GM12864 (cell line): ENCODE measurements around the gene FABP1.

ENCODE experiments used
- DNase-seq: peaks from one replicate; pipeline ENCODE4 v3.0.0-alpha.2; 2011; ENCODE audit warnings: low read depth
- H3K4me3 ChIP-seq: 2 replicates; pipeline ENCODE4 v1.5.1; 2011; ENCODE audit warnings: mild to moderate bottlenecking, low read depth, low read length, control low read depth
- CTCF ChIP-seq: IDR thresholded peaks from 2 replicates; pipeline ENCODE4 v1.5.1; 2011; ENCODE audit warnings: low read depth, mild to moderate bottlenecking, moderate library complexity, low read length, control low read depth, inconsistent platforms; ENCODE audit errors: missing control alignments

The FABP1 gene

GRCh38 chr2:88090446-88091283 lies 37.2 kb downstream of the FABP1 start:
- no peak for TF ChIP-seq CTCF
- H3K4me3 ChIP-seq: no peak overlapping the region
- DNase-seq: no peak

- H3K4me3 ChIP-seq: no peak overlapping the region
- no peak for DNase-seq
- TF ChIP-seq CTCF: no peak
Observed at GRCh38 chr2:88088999-88089398, 38.9 kb downstream of the FABP1 start.

GRCh38 chr2:88087763-88088162 lies 40.1 kb downstream of the FABP1 start:
- H3K4me3 ChIP-seq: no peak overlapping the region
- no peak for TF ChIP-seq CTCF
- DNase-seq: no peak

GRCh38 chr2:88087073-88087472 lies 40.8 kb downstream of the FABP1 start:
- DNase-seq: no peak
- no peak overlapping the region for H3K4me3 ChIP-seq
- TF ChIP-seq CTCF: no peak

- H3K4me3 ChIP-seq: no peak overlapping the region
- no peak for TF ChIP-seq CTCF
- no peak for DNase-seq
Observed at GRCh38 chr2:88086401-88086800, 41.5 kb downstream of the FABP1 start.

- no peak for DNase-seq
- H3K4me3 ChIP-seq: no peak overlapping the region
- no peak for TF ChIP-seq CTCF
Observed at GRCh38 chr2:88085602-88086001, 42.3 kb downstream of the FABP1 start.

- no peak overlapping the region for H3K4me3 ChIP-seq
- no peak for DNase-seq
- TF ChIP-seq CTCF: no peak
Observed at GRCh38 chr2:88085099-88085498, 42.8 kb downstream of the FABP1 start.
